ENCODE measurements around the gene PLCH2.

DNA sequence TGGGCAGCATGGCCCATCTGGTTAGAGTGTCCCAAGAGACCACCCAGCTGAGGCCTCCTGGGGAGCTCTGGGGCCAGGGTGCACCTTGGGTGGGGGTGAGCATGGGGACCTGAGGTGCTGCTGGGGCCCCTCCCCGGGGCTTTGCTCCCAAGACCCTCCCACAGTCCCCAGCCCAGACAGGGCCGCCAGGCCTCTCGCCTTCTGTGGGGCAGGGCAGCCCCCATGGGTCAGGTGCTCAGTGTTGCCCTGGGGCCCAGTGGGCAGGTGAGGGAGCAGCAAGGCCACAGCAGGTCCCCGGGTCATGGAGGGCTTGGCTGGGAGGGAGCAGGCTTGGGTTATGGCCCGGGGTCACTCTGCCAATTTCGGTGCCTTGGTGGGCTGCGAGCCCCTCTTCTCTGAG lies 39.2 kb upstream of the PLCH2 start:
- TF ChIP-seq EGR1 (IDR thresholded peaks at IDR 0.05; ENCODE audit: low read depth in 2 of 2) (no peak), JUND (IDR thresholded peaks at IDR 0.05) (no peak), RAD21 (IDR thresholded peaks at IDR 0.05) (no peak), TAF1 (conservative IDR thresholded peaks at IDR 0.05) (no peak), YY1 (IDR thresholded peaks at IDR 0.05) (no peak)
- TF ChIP-seq, protein P1, sequence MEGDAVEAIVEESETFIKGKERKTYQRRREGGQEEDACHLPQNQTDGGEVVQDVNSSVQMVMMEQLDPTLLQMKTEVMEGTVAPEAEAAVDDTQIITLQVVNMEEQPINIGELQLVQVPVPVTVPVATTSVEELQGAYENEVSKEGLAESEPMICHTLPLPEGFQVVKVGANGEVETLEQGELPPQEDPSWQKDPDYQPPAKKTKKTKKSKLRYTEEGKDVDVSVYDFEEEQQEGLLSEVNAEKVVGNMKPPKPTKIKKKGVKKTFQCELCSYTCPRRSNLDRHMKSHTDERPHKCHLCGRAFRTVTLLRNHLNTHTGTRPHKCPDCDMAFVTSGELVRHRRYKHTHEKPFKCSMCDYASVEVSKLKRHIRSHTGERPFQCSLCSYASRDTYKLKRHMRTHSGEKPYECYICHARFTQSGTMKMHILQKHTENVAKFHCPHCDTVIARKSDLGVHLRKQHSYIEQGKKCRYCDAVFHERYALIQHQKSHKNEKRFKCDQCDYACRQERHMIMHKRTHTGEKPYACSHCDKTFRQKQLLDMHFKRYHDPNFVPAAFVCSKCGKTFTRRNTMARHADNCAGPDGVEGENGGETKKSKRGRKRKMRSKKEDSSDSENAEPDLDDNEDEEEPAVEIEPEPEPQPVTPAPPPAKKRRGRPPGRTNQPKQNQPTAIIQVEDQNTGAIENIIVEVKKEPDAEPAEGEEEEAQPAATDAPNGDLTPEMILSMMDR (IDR thresholded peaks at IDR 0.05; ENCODE audit: low read depth, low read length, missing input control): no peak
- TF ChIP-seq, protein P2, sequence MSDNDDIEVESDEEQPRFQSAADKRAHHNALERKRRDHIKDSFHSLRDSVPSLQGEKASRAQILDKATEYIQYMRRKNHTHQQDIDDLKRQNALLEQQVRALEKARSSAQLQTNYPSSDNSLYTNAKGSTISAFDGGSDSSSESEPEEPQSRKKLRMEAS (IDR thresholded peaks at IDR 0.05): no peak
- TF ChIP-seq, protein P3, sequence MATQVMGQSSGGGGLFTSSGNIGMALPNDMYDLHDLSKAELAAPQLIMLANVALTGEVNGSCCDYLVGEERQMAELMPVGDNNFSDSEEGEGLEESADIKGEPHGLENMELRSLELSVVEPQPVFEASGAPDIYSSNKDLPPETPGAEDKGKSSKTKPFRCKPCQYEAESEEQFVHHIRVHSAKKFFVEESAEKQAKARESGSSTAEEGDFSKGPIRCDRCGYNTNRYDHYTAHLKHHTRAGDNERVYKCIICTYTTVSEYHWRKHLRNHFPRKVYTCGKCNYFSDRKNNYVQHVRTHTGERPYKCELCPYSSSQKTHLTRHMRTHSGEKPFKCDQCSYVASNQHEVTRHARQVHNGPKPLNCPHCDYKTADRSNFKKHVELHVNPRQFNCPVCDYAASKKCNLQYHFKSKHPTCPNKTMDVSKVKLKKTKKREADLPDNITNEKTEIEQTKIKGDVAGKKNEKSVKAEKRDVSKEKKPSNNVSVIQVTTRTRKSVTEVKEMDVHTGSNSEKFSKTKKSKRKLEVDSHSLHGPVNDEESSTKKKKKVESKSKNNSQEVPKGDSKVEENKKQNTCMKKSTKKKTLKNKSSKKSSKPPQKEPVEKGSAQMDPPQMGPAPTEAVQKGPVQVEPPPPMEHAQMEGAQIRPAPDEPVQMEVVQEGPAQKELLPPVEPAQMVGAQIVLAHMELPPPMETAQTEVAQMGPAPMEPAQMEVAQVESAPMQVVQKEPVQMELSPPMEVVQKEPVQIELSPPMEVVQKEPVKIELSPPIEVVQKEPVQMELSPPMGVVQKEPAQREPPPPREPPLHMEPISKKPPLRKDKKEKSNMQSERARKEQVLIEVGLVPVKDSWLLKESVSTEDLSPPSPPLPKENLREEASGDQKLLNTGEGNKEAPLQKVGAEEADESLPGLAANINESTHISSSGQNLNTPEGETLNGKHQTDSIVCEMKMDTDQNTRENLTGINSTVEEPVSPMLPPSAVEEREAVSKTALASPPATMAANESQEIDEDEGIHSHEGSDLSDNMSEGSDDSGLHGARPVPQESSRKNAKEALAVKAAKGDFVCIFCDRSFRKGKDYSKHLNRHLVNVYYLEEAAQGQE (IDR thresholded peaks at IDR 0.05): no peak

Data from liver (tissue), 3 donors.